Pancreas (tissue), 10 donors: ENCODE measurements around the gene CLDN2. TPM values are rescaled to one million over a fixed set of nuclear protein-coding genes. Genes with fewer than 3 reads are reported as not detected.

Source experiments
- ATAC-seq, 4 donors: fragments of 200-7000 bp; cut with Tn5 transposase; one replicate each; pipeline versions ENCODE4 v1.8.0 to v1.9.1; 2020; ENCODE audit warnings: mild to moderate bottlenecking in 4 of 4, moderate library complexity in 4 of 4
- DNase-seq, 6 donors: peaks; one replicate each; pipeline ENCODE4 v3.0.0-alpha.2; 2020
- FAIRE-seq: peaks from 2 replicates; lab custom pipeline; 2012; peaks lifted over from hg19 to GRCh38; lab: Jason Lieb, UNC
- H3K27ac ChIP-seq, 4 donors: fragments of 200-600 bp; sonication (generic); 1 replicate in 3 of 4; 2 replicates in 1 of 4; pipeline versions ENCODE4 v1.5.0 to v1.8.0; 2020
- H3K27me3 ChIP-seq, 4 donors: fragments of 200-600 bp; one replicate each; pipeline ENCODE4 v1.8.0; 2021
- H3K36me3 ChIP-seq, 3 donors: fragments of 200-600 bp; sonication (generic) in 1 of 3; one replicate each; pipeline versions ENCODE4 v1.5.0 to v1.8.0; 2020 to 2021
- H3K4me1 ChIP-seq, 3 donors: fragments of 200-600 bp; one replicate each; pipeline ENCODE4 v1.8.0; 2021
- H3K4me3 ChIP-seq, 4 donors: fragments of 200-600 bp; sonication (generic) in 2 of 4; one replicate each; pipeline versions ENCODE4 v1.5.0 to v1.8.0; 2020 to 2021
- H3K9me3 ChIP-seq, 4 donors: fragments of 200-600 bp; one replicate each; pipeline ENCODE4 v1.8.0; 2021
- CTCF ChIP-seq, 4 donors: fragments of 200-600 bp; sonication (generic) in 3 of 4; IDR thresholded peaks; one replicate each; pipeline versions ENCODE4 v1.5.0 to v1.8.0; 2021; ENCODE audit warnings: antibody characterized with exemption in 4 of 4
- WGBS, 2 donors: extraction: QIAGEN DNeasy Blood & Tissue Kit; methylation state at CpG; one replicate each; pipeline ENCODE4 v1.1.7; 2013; 5-methylcytosine and 5-hydroxymethylcytosine counted together
- intact Hi-C, 3 donors: fragments of 100-400 bp; cut with DNase I; formaldehyde crosslinking; loops; one replicate each; pipeline versions ENCODE4 v1.11.1 to v1.14.2; 2022
- polyA plus RNA-seq, 2 donors: library from polyadenylated mRNA; stranded (reverse); fragments of 200-250 nt; gene quantifications; one replicate each; pipeline ENCODE4 v1.2.3, GENCODE V29; 2013
- total RNA-seq, 6 donors: library from RNA; stranded (reverse); fragmentation: NEBNext Ultra II Directional in 4 of 6; extraction: Animal tissue kit (Norgen Biotek cat#: 25700) in 4 of 6; gene quantifications; one replicate each; pipeline versions ENCODE4 v1.2.1 to v1.2.4, GENCODE V29; 2021 to 2023
- donor health status: healthy with polysubstance abuse.
- donor health status: DM: no; HTN: no; CAD: no; lungs with moderate emphysema.
- donor health status: DM: no; HTN: no; CAD: no.
- donor health status: control.
- donor health status: control.
- donor health status: Bipolar disorder and iron deficiency.
- donor health status: DM: yes; HTN: yes; CAD: no.
- donor health status: DM: no; HTN: no; CAD: no.
- donor health status: DM: no; HTN: no; CAD: no.
- donor health status: DM: yes; HTN: yes; CAD: no.

CLDN2 gene
- total and polyA plus RNA-seq, 8 donors, result 1.4 to 29.3 (median 3.9) TPM

GRCh38 chrX:106951230-106951629 is 31.0 kb downstream of the CLDN2 start:
- 88 to 93% methylated on average over 6 of the region's 6 CpGs for whole genome bisulfite sequencing, 2 donors
- H3K9me3 ChIP-seq, result no peaks in the 10 kb centered on the region
- no peaks in the 10 kb centered on the region for H3K36me3 ChIP-seq
- intact Hi-C loops, result loop anchor here in 2 of 3 donors (5.0 to 10.0 kb wide), 2 partner anchors 49 to 56 kb away; partner anchors contain the start of gene RIPPLY1 (in 1 of the 2)
- DNase-seq, result no peak
- no peak for ATAC-seq
- no peak for FAIRE-seq
- H3K4me3 ChIP-seq, result no peak overlapping the region
- H3K27me3 ChIP-seq, result no peaks in the 10 kb centered on the region
- no peak overlapping the region for H3K27ac ChIP-seq
- no peaks in the 10 kb centered on the region for H3K4me1 ChIP-seq
- no peak for TF ChIP-seq CTCF (IDR thresholded peaks at IDR 0.05)

- Histone ChIP-seq H3K9me3 (no peaks in the 10 kb centered on the region), H3K27ac (no peak overlapping the region), H3K27me3 (no peaks in the 10 kb centered on the region), H3K36me3 (no peaks in the 10 kb centered on the region), H3K4me3 (no peak overlapping the region), H3K4me1 (no peaks in the 10 kb centered on the region)
- no peak for DNase-seq
- FAIRE-seq, result no peak
- 72 to 92% methylated on average over 3 of the region's 3 CpGs for WGBS, 2 donors
- intact Hi-C loops, result loop anchor here in 2 of 3 donors (5.0 to 10.0 kb wide), 2 partner anchors 50 to 57 kb away; partner anchors contain the start of gene RIPPLY1 (in 1 of the 2)
- ATAC-seq, result no peak
- TF ChIP-seq CTCF (IDR thresholded peaks at IDR 0.05), result no peak
Measured at GRCh38 chrX:106952089-106952488, 31.9 kb downstream of the CLDN2 start.

- TF ChIP-seq CTCF (IDR thresholded peaks at IDR 0.05), result no peak
- Histone ChIP-seq H3K27me3 (no peaks in the 10 kb centered on the region), H3K4me1 (no peaks in the 10 kb centered on the region), H3K4me3 (no peak overlapping the region), H3K27ac (no peak overlapping the region), H3K36me3 (no peaks in the 10 kb centered on the region), H3K9me3 (no peaks in the 10 kb centered on the region)
- 35 to 49% methylated on average over 2 of the region's 2 CpGs for WGBS, 2 donors
- DNase-seq, result no peak
- no peak for FAIRE-seq
- ATAC-seq, result peak in 2 of 4 donors; percentile 39 to 63
- intact Hi-C loops, result loop anchor here in 2 of 3 donors (5.0 to 10.0 kb wide), 2 partner anchors 50 to 58 kb away; partner anchors contain the start of gene RIPPLY1 (in 1 of the 2)
Measured at GRCh38 chrX:106952538-106952937, 32.3 kb downstream of the CLDN2 start.

GRCh38 chrX:106952988-106953387 is 32.8 kb downstream of the CLDN2 start:
- H3K27ac ChIP-seq, result no peak overlapping the region
- no peaks in the 10 kb centered on the region for H3K27me3 ChIP-seq
- H3K9me3 ChIP-seq, result no peaks in the 10 kb centered on the region
- H3K36me3 ChIP-seq, result no peaks in the 10 kb centered on the region
- FAIRE-seq, result no peak
- DNase-seq, result no peak
- H3K4me1 ChIP-seq, result no peaks in the 10 kb centered on the region
- no peak overlapping the region for H3K4me3 ChIP-seq
- WGBS, 2 donors, result 6 to 12% methylated on average over 1 of the region's 1 CpG
- intact Hi-C loops, result loop anchor here in 2 of 3 donors (5.0 to 10.0 kb wide), 2 partner anchors 51 to 58 kb away; partner anchors contain the start of gene RIPPLY1 (in 1 of the 2)
- peak in 3 of 4 donors; percentile 32 to 44 (median 34) for TF ChIP-seq CTCF (IDR thresholded peaks at IDR 0.05)
- ATAC-seq, result peak in 3 of 4 donors; percentile 76 to 90 (median 82)

GRCh38 chrX:106954041-106954440 is 33.8 kb downstream of the CLDN2 start:
- intact Hi-C loops, result loop anchor here in 2 of 3 donors (5.0 to 10.0 kb wide), 2 partner anchors 52 to 59 kb away; partner anchors contain the start of gene RIPPLY1 (in 1 of the 2)
- no peak for ATAC-seq
- Histone ChIP-seq H3K4me3 (no peak overlapping the region), H3K4me1 (no peaks in the 10 kb centered on the region), H3K27me3 (no peaks in the 10 kb centered on the region), H3K27ac (no peak overlapping the region), H3K9me3 (no peaks in the 10 kb centered on the region), H3K36me3 (no peaks in the 10 kb centered on the region)
- no peak for FAIRE-seq
- no peak for DNase-seq
- WGBS, 2 donors, result 95 to 97% methylated on average over 4 of the region's 4 CpGs
- no peak for TF ChIP-seq CTCF (IDR thresholded peaks at IDR 0.05)
